Brain microvascular endothelial cell (primary cell): ENCODE results near the gene URB1.

Experiments
- DNase-seq: peaks from one replicate; pipeline ENCODE4 v3.0.0-alpha.2; 2020
- H3K27ac ChIP-seq: fragments of 250-450 bp; sonication (Bioruptor Pico); 2 replicates; pipeline ENCODE4 v1.5.1; 2020; ENCODE audit warnings: mild to moderate bottlenecking, moderate library complexity
- H3K27me3 ChIP-seq: fragments of 250-450 bp; sonication (Bioruptor Pico); replicated peaks from 2 replicates; pipeline ENCODE4 v1.5.1; 2020; ENCODE audit warnings: mild to moderate bottlenecking
- H3K36me3 ChIP-seq: fragments of 250-450 bp; sonication (Bioruptor Pico); replicated peaks from 2 replicates; pipeline ENCODE4 v1.5.1; 2020; ENCODE audit warnings: mild to moderate bottlenecking
- H3K4me3 ChIP-seq: 2 replicates; pipeline ENCODE4 v1.5.1; 2011; ENCODE audit warnings: low read depth, mild to moderate bottlenecking, control low read depth, low read length, moderate library complexity
- in situ Hi-C: cut with HindIII; loops from 2 replicates; pipeline ENCODE4 v1.10.0; 2017; ENCODE audit warnings: low sequenced_read_pairs, low pct_ligation_motif_present
- TF ChIP-seq, protein P1 (sequence below): IDR thresholded peaks from 2 replicates; pipeline ENCODE4 v1.5.1; 2011; ENCODE audit warnings: low read depth, mild to moderate bottlenecking, moderate library complexity, low read length, control low read depth, inconsistent platforms; ENCODE audit errors: missing control alignments

The URB1 gene

DNA sequence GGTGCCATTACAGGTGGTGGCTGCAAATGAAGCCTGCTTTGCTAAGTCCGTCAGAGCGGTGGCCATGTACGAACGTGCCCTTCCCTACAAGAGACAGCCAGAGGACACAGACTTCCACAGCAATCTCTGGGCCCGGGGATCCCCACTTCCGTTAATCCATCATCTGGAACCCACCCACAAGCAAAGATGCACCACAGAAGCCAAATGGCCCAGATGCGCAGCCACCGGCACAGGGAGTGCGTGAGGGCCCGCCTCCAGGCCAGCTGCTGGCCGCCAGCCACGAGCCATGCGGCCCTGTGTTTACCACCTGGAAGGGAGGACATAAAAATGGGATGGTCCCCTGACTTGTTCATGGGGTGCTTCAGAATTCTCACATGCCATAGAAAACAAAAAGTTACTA lies 72.1 kb downstream of the URB1 start:
- TF ChIP-seq, protein P1, sequence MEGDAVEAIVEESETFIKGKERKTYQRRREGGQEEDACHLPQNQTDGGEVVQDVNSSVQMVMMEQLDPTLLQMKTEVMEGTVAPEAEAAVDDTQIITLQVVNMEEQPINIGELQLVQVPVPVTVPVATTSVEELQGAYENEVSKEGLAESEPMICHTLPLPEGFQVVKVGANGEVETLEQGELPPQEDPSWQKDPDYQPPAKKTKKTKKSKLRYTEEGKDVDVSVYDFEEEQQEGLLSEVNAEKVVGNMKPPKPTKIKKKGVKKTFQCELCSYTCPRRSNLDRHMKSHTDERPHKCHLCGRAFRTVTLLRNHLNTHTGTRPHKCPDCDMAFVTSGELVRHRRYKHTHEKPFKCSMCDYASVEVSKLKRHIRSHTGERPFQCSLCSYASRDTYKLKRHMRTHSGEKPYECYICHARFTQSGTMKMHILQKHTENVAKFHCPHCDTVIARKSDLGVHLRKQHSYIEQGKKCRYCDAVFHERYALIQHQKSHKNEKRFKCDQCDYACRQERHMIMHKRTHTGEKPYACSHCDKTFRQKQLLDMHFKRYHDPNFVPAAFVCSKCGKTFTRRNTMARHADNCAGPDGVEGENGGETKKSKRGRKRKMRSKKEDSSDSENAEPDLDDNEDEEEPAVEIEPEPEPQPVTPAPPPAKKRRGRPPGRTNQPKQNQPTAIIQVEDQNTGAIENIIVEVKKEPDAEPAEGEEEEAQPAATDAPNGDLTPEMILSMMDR: no peak
- peaks cover 89% of the 10 kb centered on the region for H3K36me3 ChIP-seq
- in situ Hi-C loops: no loop called here

DNA sequence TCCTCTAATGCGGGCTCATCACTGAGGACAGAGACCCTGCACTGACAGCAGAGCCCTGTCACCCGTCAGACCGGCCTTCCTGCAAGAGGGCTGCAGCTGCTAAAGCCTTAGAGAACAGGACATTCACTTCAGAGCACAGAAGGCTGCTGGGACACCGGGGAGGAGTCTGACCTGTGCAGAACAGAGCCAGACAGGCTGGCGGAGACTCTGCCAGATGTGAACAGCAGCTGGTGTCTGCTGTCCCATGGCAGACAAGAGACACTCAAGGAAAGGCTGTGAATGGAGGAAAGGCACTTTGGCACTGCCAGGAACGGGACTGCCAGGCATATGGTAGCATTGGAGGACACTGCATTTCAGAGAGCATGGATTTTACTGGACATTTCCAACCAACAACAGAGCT lies 72.8 kb downstream of the URB1 start:
- Histone ChIP-seq H3K27ac (no peak overlapping the region), H3K27me3 (no peaks in the 10 kb centered on the region), H3K4me3 (no peak overlapping the region), H3K36me3 (peaks cover 83% of the 10 kb centered on the region)
- DNase-seq: no peak
- TF ChIP-seq, protein P1: no peak
- in situ Hi-C loops: no loop called here

More for the DNA sequence above, 72.1 kb downstream of the URB1 start:
- Histone ChIP-seq H3K4me3 (no peak overlapping the region), H3K27ac (no peak overlapping the region), H3K27me3 (no peaks in the 10 kb centered on the region)
- no peak for DNase-seq

DNA sequence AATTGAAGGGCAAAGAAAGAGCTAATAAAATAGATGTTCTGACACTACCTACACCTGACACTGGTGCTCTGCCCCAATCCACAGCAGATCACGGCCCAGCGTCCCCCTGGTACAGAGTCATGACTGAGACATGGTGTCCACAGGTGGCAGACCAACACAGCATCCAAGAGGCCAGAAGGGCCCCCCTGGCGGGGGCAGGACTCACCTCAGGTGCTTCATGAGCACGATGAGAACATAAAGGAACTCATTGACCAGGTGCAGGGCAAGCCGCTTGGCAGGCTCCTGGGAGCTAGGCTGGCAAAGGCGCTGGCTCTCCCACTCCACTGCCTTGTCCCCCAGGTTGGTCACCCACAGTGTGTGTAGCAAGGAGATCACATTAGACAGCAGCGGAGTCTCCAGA lies 73.8 kb downstream of the URB1 start:
- Histone ChIP-seq H3K36me3 (peaks cover 84% of the 10 kb centered on the region), H3K4me3 (no peak overlapping the region), H3K27me3 (no peaks in the 10 kb centered on the region), H3K27ac (no peak overlapping the region)
- no peak for DNase-seq
- in situ Hi-C loops: no loop called here
- TF ChIP-seq, protein P1: no peak

DNA sequence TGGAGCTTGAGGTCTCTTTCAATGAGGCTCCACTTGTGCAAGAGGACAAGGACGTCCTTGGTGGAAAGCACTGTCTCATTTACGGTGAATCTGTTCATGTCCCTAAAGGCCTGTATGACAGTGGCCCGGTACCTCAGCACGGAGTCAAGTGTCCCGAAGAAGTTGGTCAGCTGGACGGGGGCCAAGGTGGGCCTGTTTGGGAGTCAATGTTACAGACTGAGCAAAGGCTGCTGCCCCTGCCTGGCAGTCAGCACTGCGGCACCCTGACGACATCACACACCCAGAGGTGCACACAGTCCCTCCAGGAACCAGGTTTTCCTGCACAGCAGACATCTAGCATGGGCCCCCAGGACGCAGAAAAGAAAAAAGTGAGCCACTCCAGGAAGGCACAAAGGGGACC lies 75.1 kb downstream of the URB1 start:
- Histone ChIP-seq H3K4me3 (no peak overlapping the region), H3K36me3 (peaks cover 81% of the 10 kb centered on the region), H3K27me3 (no peaks in the 10 kb centered on the region), H3K27ac (no peak overlapping the region)
- TF ChIP-seq, protein P1: no peak
- DNase-seq: no peak
- in situ Hi-C loops: no loop called here

DNA sequence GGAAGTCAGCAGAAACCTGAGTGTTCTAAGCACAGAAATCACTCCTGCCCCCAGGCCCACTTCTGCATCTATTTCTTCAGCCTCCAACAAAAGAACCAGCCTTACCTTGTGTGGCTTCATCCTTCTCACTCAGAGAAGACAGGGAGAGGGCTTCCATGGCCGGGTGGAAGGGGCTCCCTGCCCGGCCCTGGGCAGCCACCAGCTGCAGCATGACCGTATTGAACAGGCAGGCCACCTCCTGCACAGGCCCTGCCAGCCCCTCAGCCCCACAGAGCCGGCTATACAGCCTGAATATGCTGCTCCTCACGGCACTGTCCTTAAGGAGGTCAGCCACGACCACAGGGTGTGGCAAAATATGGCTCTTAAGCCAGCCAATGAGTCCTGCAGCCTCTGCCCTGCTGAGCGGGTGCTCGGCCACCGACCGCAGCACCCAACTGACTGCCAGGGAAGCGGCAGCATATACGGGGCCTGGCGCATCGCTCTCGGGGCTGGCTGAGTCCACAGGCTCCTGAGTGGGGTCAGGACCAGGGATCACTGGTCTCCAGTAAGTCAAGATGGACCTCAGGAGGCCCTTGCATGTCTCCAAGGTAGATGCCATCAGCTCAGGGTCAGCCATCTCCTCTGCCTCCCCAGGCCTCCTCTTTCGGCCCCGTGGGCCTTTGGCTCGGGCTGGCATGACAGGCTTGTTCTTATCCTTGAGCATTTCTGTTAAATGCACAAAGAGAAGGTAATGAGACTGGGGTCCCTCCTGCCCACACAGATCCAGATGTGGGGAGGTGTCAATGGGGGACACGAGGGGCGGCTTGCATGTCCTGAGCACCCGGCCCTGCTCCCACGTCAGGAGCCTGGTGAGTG lies 76.2 kb downstream of the URB1 start:
- DNase-seq: no peak
- H3K36me3 ChIP-seq: peaks cover 70% of the 10 kb centered on the region
- H3K27ac ChIP-seq: no peak overlapping the region
- in situ Hi-C loops: no loop called here
- no peak overlapping the region for H3K4me3 ChIP-seq
- TF ChIP-seq, protein P1: no peak
- H3K27me3 ChIP-seq: no peaks in the 10 kb centered on the region
